Sigmoid colon (tissue), 7 donors: ENCODE measurements around the gene QRICH1. TPM values are rescaled to one million over a fixed set of nuclear protein-coding genes. Genes with fewer than 3 reads are reported as not detected.

Experiments
- DNase-seq: peaks from one replicate; pipeline ENCODE4 v3.0.0-alpha.2; 2019
- H3K27ac ChIP-seq, 4 donors: fragments of 200-600 bp; sonication (generic); one replicate each; pipeline ENCODE4 v1.5.1; 2016 to 2019; ENCODE audit warnings: mild to moderate bottlenecking in 1 of 4
- H3K27me3 ChIP-seq, 3 donors: fragments of 200-600 bp; sonication (generic); one replicate each; pipeline ENCODE4 v1.5.1; 2019; ENCODE audit warnings: mild to moderate bottlenecking in 1 of 3
- H3K36me3 ChIP-seq, 4 donors: fragments of 200-600 bp; sonication (generic); one replicate each; pipeline ENCODE4 v1.5.1; 2016 to 2019
- H3K4me1 ChIP-seq, 4 donors: fragments of 200-600 bp; sonication (generic); one replicate each; pipeline ENCODE4 v1.5.1; 2017 to 2019
- H3K4me3 ChIP-seq, 4 donors: fragments of 200-600 bp; sonication (generic); one replicate each; pipeline ENCODE4 v1.5.1; 2017 to 2019; ENCODE audit warnings: mild to moderate bottlenecking in 2 of 4, moderate library complexity in 1 of 4
- H3K9me3 ChIP-seq, 4 donors: fragments of 200-600 bp in 3 of 4; sonication (generic) in 3 of 4; one replicate each; pipeline versions ENCODE4 v1.5.1 to v1.6.1; 2013 to 2019
- CTCF ChIP-seq, 4 experiments: fragments of 450-650 bp in 3 of 4; fragments of 200-600 bp in 1 of 4; IDR thresholded peaks; one replicate each; pipeline ENCODE4 v1.5.1; 2016 to 2019; ENCODE audit warnings: antibody characterized with exemption in 4 of 4, mild to moderate bottlenecking in 3 of 4, moderate library complexity in 2 of 4
- EP300 ChIP-seq, 4 donors: sonication (generic); formaldehyde crosslinking; IDR thresholded peaks; one replicate each; pipeline ENCODE4 v1.6.1; 2017; ENCODE audit warnings: antibody characterized with exemption in 4 of 4
- POLR2A ChIP-seq, 2 donors: fragments of 450-650 bp; IDR thresholded peaks; one replicate each; pipeline ENCODE4 v1.6.1; 2016; ENCODE audit warnings: antibody characterized with exemption in 2 of 2, mild to moderate bottlenecking in 2 of 2, moderate library complexity in 2 of 2
- POLR2AphosphoS5 ChIP-seq, 4 donors: sonication (generic); formaldehyde crosslinking; IDR thresholded peaks; one replicate each; pipeline ENCODE4 v1.6.1; 2017; ENCODE audit warnings: antibody characterized with exemption in 4 of 4
- WGBS, 2 donors: extraction: QIAGEN DNeasy Blood & Tissue Kit; methylation state at CpG; one replicate each; pipeline ENCODE4 v1.1.7; 2013; 5-methylcytosine and 5-hydroxymethylcytosine counted together
- intact Hi-C: fragments of 100-400 bp; cut with DNase I; formaldehyde crosslinking; loops from one replicate; pipeline ENCODE4 v1.15.1; 2023
- polyA plus RNA-seq, 3 donors: library from polyadenylated mRNA; stranded (reverse); fragments of 200-250 nt; gene quantifications; one replicate each; pipeline ENCODE4 v1.2.3, GENCODE V29; 2013
- total RNA-seq, 4 donors: library from RNA; depleted of rRNA; stranded (reverse); fragments of >200 nt; gene quantifications; one replicate each; pipeline ENCODE4 v1.1.0, GENCODE V29; 2016
- donor health status: healthy with polysubstance abuse.
- donor health status: Bipolar disorder and iron deficiency.
- donor health status: healthy.

The QRICH1 gene
- total and polyA plus RNA-seq, 7 donors, result 16.8 to 255 (median 68.4) TPM

- TF ChIP-seq POLR2A (IDR thresholded peaks at IDR 0.05), result no peak
- no peak for TF ChIP-seq EP300 (IDR thresholded peaks at IDR 0.05)
- no peak for TF ChIP-seq POLR2AphosphoS5 (IDR thresholded peaks at IDR 0.05)
- TF ChIP-seq CTCF (IDR thresholded peaks at IDR 0.05), result no peak
- Histone ChIP-seq H3K36me3 (peaks cover 3 to 29% (median 7%) of the 10 kb centered on the region in 4 donors), H3K27ac (peak overlapping the region; percentile 93 to 97 (median 96)), H3K4me3 (peak overlapping the region; percentile 62 to 95 (median 90)), H3K27me3 (no peaks in the 10 kb centered on the region), H3K4me1 (peaks cover 0 to 33% (median 26%) of the 10 kb centered on the region in 4 donors), H3K9me3 (no peaks in the 10 kb centered on the region)
- intact Hi-C loops, result loop anchor here (2.0 to 5.0 kb wide), 3 partner anchors 40 to 458 kb away; partner anchors contain the start of genes IMPDH2 and QRICH1
- DNase-seq, result no peak
- WGBS, 2 donors, result 4 to 8% methylated on average over 21 of the region's 21 CpGs
Measured at GRCh38 chr3:48989126-48989795, 104.6 kb downstream of the QRICH1 start.

GRCh38 chr3:48985831-48986376 is 108.0 kb downstream of the QRICH1 start:
- H3K9me3 ChIP-seq, result no peaks in the 10 kb centered on the region
- H3K36me3 ChIP-seq, result peaks cover 13 to 63% (median 29%) of the 10 kb centered on the region in 4 donors
- intact Hi-C loops, result loop anchor here (5.0 kb wide), 1 partner anchor 461 kb away; no protein-coding TSS in a partner anchor
- WGBS, 2 donors, result 93 to 94% methylated on average over 7 of the region's 7 CpGs
- no peak for DNase-seq
- no peak for TF ChIP-seq POLR2A (IDR thresholded peaks at IDR 0.05)
- no peak for TF ChIP-seq CTCF (IDR thresholded peaks at IDR 0.05)
- TF ChIP-seq EP300 (IDR thresholded peaks at IDR 0.05), result no peak
- TF ChIP-seq POLR2AphosphoS5 (IDR thresholded peaks at IDR 0.05), result no peak
- H3K4me3 ChIP-seq, result no peak overlapping the region
- no peaks in the 10 kb centered on the region for H3K27me3 ChIP-seq
- no peak overlapping the region for H3K27ac ChIP-seq
- H3K4me1 ChIP-seq, result peaks cover 0 to 20% (median 11%) of the 10 kb centered on the region in 4 donors

GRCh38 chr3:48984663-48985062 is 109.2 kb downstream of the QRICH1 start:
- intact Hi-C loops, result loop anchor here (5.0 kb wide), 1 partner anchor 463 kb away; no protein-coding TSS in a partner anchor

GRCh38 chr3:48983096-48983495 is 110.8 kb downstream of the QRICH1 start:
- intact Hi-C loops, result no loop called here
- TF ChIP-seq CTCF (IDR thresholded peaks at IDR 0.05) (no peak), EP300 (IDR thresholded peaks at IDR 0.05) (no peak), POLR2AphosphoS5 (IDR thresholded peaks at IDR 0.05) (no peak), POLR2A (IDR thresholded peaks at IDR 0.05) (no peak)
- Histone ChIP-seq H3K27me3 (no peaks in the 10 kb centered on the region), H3K4me3 (no peak overlapping the region), H3K27ac (no peak overlapping the region), H3K9me3 (no peaks in the 10 kb centered on the region), H3K36me3 (peaks cover 35 to 91% (median 51%) of the 10 kb centered on the region in 4 donors), H3K4me1 (no peaks in the 10 kb centered on the region)
- no peak for DNase-seq
- 97 to 98% methylated on average over 4 of the region's 4 CpGs for WGBS, 2 donors

More at GRCh38 chr3:48984663-48985062, 109.2 kb downstream of the QRICH1 start:
- H3K4me1 ChIP-seq, result peaks cover 0 to 13% (median 8%) of the 10 kb centered on the region in 4 donors
- H3K4me3 ChIP-seq, result no peak overlapping the region
- H3K27ac ChIP-seq, result no peak overlapping the region
- peaks cover 23 to 75% (median 40%) of the 10 kb centered on the region in 4 donors for H3K36me3 ChIP-seq
- no peak for DNase-seq
- TF ChIP-seq EP300 (IDR thresholded peaks at IDR 0.05), result no peak
- TF ChIP-seq POLR2AphosphoS5 (IDR thresholded peaks at IDR 0.05), result no peak
- no peak for TF ChIP-seq POLR2A (IDR thresholded peaks at IDR 0.05)
- no peak for TF ChIP-seq CTCF (IDR thresholded peaks at IDR 0.05)
- no peaks in the 10 kb centered on the region for H3K9me3 ChIP-seq
- no peaks in the 10 kb centered on the region for H3K27me3 ChIP-seq
